Ovary (tissue), 9 donors: Measurements from ENCODE around the gene INSL3. TPM values are rescaled to one million over a fixed set of nuclear protein-coding genes. Genes with fewer than 3 reads are reported as not detected.

Experiments
- DNase-seq, 5 donors: peaks; one replicate each; pipeline ENCODE4 v3.0.0-alpha.2; 2019 to 2020
- H3K27ac ChIP-seq, 2 donors: fragments of 200-600 bp; one replicate each; pipeline versions ENCODE4 v1.5.1 to v1.8.0; 2019 to 2022
- H3K27me3 ChIP-seq: fragments of 200-600 bp; one replicate; pipeline ENCODE4 v1.8.0; 2022
- H3K36me3 ChIP-seq: fragments of 200-600 bp; sonication (generic); one replicate; pipeline ENCODE4 v1.5.1; 2019
- H3K4me1 ChIP-seq: one replicate; pipeline ENCODE4 v1.8.1; 2013; ENCODE audit warnings: mild to moderate bottlenecking, moderate library complexity; ENCODE audit not compliant: insufficient read depth
- H3K4me3 ChIP-seq: fragments of 200-600 bp; sonication (generic); one replicate; pipeline ENCODE4 v1.5.1; 2017
- H3K9me3 ChIP-seq, 2 donors: fragments of 200-600 bp in 1 of 2; sonication (generic) in 1 of 2; one replicate each; pipeline versions ENCODE4 v1.5.1 to v1.8.1; 2013 to 2019; ENCODE audit warnings: mild to moderate bottlenecking in 1 of 2, moderate library complexity in 1 of 2
- EP300 ChIP-seq: sonication (generic); formaldehyde crosslinking; IDR thresholded peaks from one replicate; pipeline ENCODE4 v1.6.1; 2017; ENCODE audit warnings: antibody characterized with exemption
- POLR2A ChIP-seq: fragments of 450-650 bp; IDR thresholded peaks from one replicate; pipeline ENCODE4 v1.6.1; 2017; ENCODE audit warnings: antibody characterized with exemption, mild to moderate bottlenecking, moderate library complexity
- WGBS, 3 donors: extraction: QIAGEN DNeasy Blood & Tissue Kit in 1 of 3; methylation state at CpG; one replicate each; pipeline versions ENCODE4 v1.1.5 to v1.1.7; 2013 to 2017; 5-methylcytosine and 5-hydroxymethylcytosine counted together
- intact Hi-C, 4 donors: fragments of 100-400 bp; cut with DNase I; formaldehyde crosslinking; loops; one replicate each; pipeline versions ENCODE4 v1.11.0 to v1.15.1; 2022 to 2023
- polyA plus RNA-seq, 2 donors: library from polyadenylated mRNA; stranded (reverse); fragments of 200-250 nt in 1 of 2; fragments of 350-450 nt in 1 of 2; fragmentation: Illumina TruSeq in 1 of 2; extraction: RNeasy Lipid Tissue Mini Kit (QIAGEN cat#74804) in 1 of 2; gene quantifications; one replicate each; pipeline ENCODE4 v1.2.3, GENCODE V29; 2013 to 2014
- total RNA-seq, 7 donors: library from RNA; depleted of rRNA in 2 of 7; stranded (reverse); fragments of >200 nt in 2 of 7; fragmentation: NEBNext Ultra II Directional in 3 of 7; extraction: Animal tissue kit (Norgen Biotek cat#: 25700) in 3 of 7; gene quantifications; one replicate each; pipeline versions ENCODE4 v1.1.0 to v1.2.4, GENCODE V29; 2016 to 2023
- TF ChIP-seq, protein P1 (sequence below), 3 donors: fragments of 450-650 bp in 2 of 3; fragments of 200-600 bp in 1 of 3; IDR thresholded peaks; one replicate each; pipeline versions ENCODE4 v1.5.1 to v1.8.0; 2016 to 2022; ENCODE audit warnings: antibody characterized with exemption in 3 of 3, mild to moderate bottlenecking in 1 of 3
- donor health status: DM: no; HTN: no; CAD: no; lungs with moderate emphysema.
- donor health status: DM: no; HTN: no; CAD: no.
- donor health status: Bipolar disorder and iron deficiency.
- donor health status: DM: yes; HTN: yes; CAD: no.
- donor health status: DM: no; HTN: no; CAD: no.
- donor health status: DM: yes; HTN: yes; CAD: no.

INSL3 gene
- total and polyA plus RNA-seq, 9 donors = 0.38 to 121 (median 2.0) TPM; not detected in 1

DNA sequence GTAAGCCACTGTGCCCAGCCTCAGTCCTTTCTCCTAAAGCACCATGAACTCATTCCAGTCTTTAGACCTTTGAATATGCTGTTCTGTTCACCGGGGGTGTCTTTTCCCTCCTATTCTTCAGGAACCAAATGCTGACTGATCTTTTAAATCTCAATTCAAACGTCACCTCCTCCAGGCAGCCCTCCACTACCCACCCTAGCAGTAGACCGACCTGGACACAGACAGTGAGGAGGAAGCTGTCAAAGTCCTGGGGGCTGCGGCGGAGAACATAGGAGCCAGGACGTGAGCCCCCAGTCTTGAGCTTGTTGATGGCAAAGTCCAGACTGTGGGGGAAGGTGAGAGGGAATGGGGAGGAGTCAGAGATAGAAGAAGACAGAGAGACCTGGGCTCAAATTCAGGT lies 18.7 kb upstream of the INSL3 start:
- no peak overlapping the region for H3K27ac ChIP-seq
- TF ChIP-seq, protein P1, sequence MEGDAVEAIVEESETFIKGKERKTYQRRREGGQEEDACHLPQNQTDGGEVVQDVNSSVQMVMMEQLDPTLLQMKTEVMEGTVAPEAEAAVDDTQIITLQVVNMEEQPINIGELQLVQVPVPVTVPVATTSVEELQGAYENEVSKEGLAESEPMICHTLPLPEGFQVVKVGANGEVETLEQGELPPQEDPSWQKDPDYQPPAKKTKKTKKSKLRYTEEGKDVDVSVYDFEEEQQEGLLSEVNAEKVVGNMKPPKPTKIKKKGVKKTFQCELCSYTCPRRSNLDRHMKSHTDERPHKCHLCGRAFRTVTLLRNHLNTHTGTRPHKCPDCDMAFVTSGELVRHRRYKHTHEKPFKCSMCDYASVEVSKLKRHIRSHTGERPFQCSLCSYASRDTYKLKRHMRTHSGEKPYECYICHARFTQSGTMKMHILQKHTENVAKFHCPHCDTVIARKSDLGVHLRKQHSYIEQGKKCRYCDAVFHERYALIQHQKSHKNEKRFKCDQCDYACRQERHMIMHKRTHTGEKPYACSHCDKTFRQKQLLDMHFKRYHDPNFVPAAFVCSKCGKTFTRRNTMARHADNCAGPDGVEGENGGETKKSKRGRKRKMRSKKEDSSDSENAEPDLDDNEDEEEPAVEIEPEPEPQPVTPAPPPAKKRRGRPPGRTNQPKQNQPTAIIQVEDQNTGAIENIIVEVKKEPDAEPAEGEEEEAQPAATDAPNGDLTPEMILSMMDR (IDR thresholded peaks at IDR 0.05) = no peak
- no peak for TF ChIP-seq EP300
- TF ChIP-seq POLR2A = no peak
- H3K9me3 ChIP-seq = no peaks in the 10 kb centered on the region
- 80 to 84% (median 80%) methylated on average over 6 of the region's 6 CpGs for WGBS, 3 donors
- no peak for DNase-seq
- peaks cover 7% of the 10 kb centered on the region for H3K4me1 ChIP-seq
- intact Hi-C loops = no loop called here
- no peak overlapping the region for H3K4me3 ChIP-seq
- no peaks in the 10 kb centered on the region for H3K27me3 ChIP-seq
- H3K36me3 ChIP-seq = no peaks in the 10 kb centered on the region

DNA sequence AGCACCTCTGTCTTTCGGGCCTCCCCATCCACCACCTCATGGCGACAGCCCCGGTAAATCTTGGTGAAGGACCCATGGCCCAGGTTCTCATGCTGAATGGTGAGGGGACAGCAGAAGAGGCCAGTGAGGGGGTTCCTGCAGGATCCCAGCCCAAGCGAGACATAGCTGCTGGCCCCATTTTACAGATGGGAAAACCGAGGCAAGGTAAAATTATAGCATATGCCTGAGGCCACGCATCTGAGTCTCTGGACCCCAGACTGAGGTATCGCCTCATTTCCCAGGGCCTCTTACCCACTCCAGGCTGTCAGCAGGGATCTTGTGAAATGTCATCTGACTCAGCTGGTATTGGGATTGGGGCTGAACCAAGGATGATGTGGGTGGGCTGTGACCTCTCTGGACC lies 16.7 kb upstream of the INSL3 start:
- no peaks in the 10 kb centered on the region for H3K9me3 ChIP-seq
- H3K4me1 ChIP-seq = peaks cover 2% of the 10 kb centered on the region
- WGBS, 3 donors = 89 to 96% (median 94%) methylated on average over 7 of the region's 7 CpGs
- no peaks in the 10 kb centered on the region for H3K27me3 ChIP-seq
- H3K27ac ChIP-seq = no peak overlapping the region
- intact Hi-C loops = no loop called here
- no peak overlapping the region for H3K4me3 ChIP-seq
- no peak for DNase-seq
- no peaks in the 10 kb centered on the region for H3K36me3 ChIP-seq
- no peak for TF ChIP-seq EP300
- TF ChIP-seq POLR2A = no peak
- TF ChIP-seq, protein P1 (IDR thresholded peaks at IDR 0.05) = no peak

DNA sequence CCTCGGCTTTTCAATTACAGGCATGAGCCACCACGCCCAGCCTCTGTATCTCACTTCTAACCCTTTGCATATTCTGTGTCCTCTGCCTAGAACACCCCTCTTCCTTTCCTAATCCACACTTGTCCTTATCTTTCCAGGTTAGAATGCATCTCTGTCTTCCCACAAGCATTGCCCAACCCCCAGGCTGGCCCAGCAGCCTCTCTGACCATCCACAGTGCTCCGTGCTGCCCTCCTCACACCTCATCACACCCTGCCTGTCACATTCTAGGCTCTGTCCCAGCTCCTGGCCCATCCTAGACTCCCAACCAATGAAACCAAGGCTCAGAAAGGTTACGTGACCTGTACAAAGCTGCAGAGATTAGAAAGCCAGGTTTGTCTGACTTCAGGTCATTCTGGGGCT lies 15.2 kb upstream of the INSL3 start:
- no peaks in the 10 kb centered on the region for H3K9me3 ChIP-seq
- no peaks in the 10 kb centered on the region for H3K36me3 ChIP-seq
- no peak overlapping the region for H3K27ac ChIP-seq
- TF ChIP-seq, protein P1 (IDR thresholded peaks at IDR 0.05) = no peak
- TF ChIP-seq POLR2A (no peak), EP300 (no peak)
- WGBS, 3 donors = 68 to 74% (median 74%) methylated on average over 4 of the region's 4 CpGs
- no peak overlapping the region for H3K4me3 ChIP-seq
- no peaks in the 10 kb centered on the region for H3K4me1 ChIP-seq
- no peaks in the 10 kb centered on the region for H3K27me3 ChIP-seq
- intact Hi-C loops = no loop called here
- DNase-seq = no peak

DNA sequence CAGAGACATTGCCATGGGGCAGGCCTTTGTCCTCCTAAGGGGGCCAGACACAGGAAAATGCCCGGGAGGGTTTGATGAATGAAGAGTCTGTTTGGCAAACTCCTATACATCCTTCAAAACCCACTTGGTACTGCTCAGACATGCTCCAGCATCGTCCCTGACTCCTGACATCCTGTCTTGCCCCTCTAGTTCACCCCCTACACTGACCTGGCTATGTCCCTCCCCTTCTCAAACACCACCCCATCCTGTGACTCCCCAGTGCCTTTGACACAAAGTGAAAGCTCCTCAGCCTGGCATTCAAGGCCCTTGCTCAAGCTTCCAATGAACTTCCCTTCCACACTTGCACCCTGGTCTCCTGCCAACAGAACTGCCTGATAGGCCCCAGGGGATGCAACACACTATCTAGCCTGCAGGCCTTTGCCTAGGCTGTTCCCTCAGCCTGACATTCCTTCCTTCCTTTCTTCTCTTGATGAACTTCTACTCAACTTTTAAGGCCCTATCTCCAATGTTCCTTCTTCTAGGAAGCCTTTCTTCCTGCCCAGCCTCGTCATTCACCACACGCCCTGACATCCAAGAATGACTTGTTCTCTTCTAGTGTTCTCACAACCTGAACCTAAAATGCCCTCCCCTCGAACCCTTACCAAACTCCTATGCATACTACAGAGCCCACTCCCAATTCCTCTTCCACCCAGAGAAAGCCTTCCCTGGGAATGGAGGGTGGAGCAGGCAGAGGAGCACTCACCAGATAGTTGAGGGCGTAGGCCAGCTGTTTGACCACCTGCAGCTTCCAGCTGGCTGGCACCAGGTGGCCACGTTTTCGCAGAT lies 14.1 kb upstream of the INSL3 start:
- no peak overlapping the region for H3K27ac ChIP-seq
- intact Hi-C loops = no loop called here
- H3K27me3 ChIP-seq = no peaks in the 10 kb centered on the region
- no peaks in the 10 kb centered on the region for H3K36me3 ChIP-seq
- H3K4me1 ChIP-seq = no peaks in the 10 kb centered on the region
- no peaks in the 10 kb centered on the region for H3K9me3 ChIP-seq
- TF ChIP-seq EP300 = no peak
- TF ChIP-seq, protein P1 (IDR thresholded peaks at IDR 0.05) = no peak
- no peak for TF ChIP-seq POLR2A
- 82 to 85% (median 83%) methylated on average over 8 of the region's 8 CpGs for WGBS, 3 donors
- no peak overlapping the region for H3K4me3 ChIP-seq
- no peak for DNase-seq
